Upper lobe of left lung (tissue), 4 donors: ENCODE data around the gene NUDT8.

ENCODE experiments used
- CTCF ChIP-seq, 6 experiments: fragments of 450-650 bp in 4 of 6; fragments of 200-600 bp in 2 of 6; sonication (generic) in 2 of 6; IDR thresholded peaks; one replicate each; pipeline ENCODE4 v1.5.1; 2016 to 2019; ENCODE audit warnings: antibody characterized with exemption in 6 of 6
- EP300 ChIP-seq, 4 donors: sonication (generic); formaldehyde crosslinking; IDR thresholded peaks; one replicate each; pipeline ENCODE4 v1.5.1; 2017; ENCODE audit warnings: antibody characterized with exemption in 4 of 4, control low read depth in 2 of 4

- no peak for TF ChIP-seq EP300 (IDR thresholded peaks at IDR 0.05)
- TF ChIP-seq CTCF (IDR thresholded peaks at IDR 0.05), result no peak
Measured at GRCh38 chr11:67588136-67588503, 41.6 kb downstream of the NUDT8 start.
